ENCODE results near the gene LSR. TPM values are rescaled to one million over a fixed set of nuclear protein-coding genes. Genes with fewer than 3 reads are reported as not detected.

Gene LSR
- total RNA-seq, 1 experiment from 2014 or later: 152 TPM

DNA sequence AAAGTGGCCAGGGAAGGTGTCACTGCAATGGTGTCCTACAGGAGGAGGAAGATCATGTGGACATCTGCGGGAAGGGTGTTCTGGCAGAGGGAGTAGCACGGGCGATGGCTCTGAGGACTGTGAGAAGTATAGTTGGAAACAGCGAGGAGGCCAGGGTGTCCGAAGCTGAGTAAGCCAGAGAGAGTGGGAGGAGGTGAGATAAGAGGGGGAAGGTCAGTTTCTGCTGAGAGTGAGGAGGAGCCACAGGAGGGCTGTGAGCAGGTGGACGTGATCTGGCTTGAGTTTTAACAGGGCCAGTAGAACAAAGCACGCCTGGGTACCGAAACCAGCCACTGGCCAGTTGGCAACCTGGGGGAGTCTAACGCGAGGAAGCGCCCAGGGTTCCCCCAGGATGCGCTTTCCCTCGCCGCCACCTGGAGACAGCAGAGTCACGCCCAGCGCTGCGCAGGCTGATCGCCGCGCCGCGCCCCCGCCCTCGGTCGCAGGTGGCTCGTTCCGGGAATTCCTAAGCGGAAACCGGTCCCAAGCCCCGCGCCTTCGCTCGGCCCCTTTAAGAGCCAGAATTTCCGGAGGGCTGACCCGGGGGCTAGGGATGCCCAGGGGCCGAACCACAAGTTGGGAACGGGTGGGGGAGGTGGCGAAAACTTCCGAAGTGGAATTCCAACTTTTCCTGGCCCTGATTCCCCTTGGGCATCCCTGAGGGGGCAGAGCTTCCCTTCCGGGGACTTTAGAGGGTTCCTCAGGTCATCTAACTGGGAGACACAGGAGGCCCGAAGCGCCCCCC lies 1.1 kb upstream of the LSR start:
- Mint-ChIP-seq H3K4me3 (peak overlapping the region; percentile 99 to 100), H3K4me1 (peaks cover 29 to 33% of the 10 kb centered on the region in 2 experiments), H3K27me3 (ENCODE audit: low read depth) (no peaks in the 10 kb centered on the region; the same call in 1 of the 2 replicates), H3K36me3 (ENCODE audit: insufficient read depth in 1 of 3, low read depth in 3 of 3) (peaks cover 24 to 37% (median 33%) of the 10 kb centered on the region in 3 experiments), H3K9me3 (peaks cover 0 to 3% of the 10 kb centered on the region in 2 experiments; a peak in 2 of 5 replicates), H3K27ac (peak overlapping the region; percentile 100)
- Histone ChIP-seq H4K91ac (ENCODE audit: insufficient read length, low read depth, low read length) (no peak overlapping the region), H4K5ac (ENCODE audit: insufficient read length, low read depth, low read length) (no peak overlapping the region), H3K79me1 (ENCODE audit: insufficient read depth, low read depth, low read length, poor library complexity, severe bottlenecking) (peaks cover 5% of the 10 kb centered on the region), H3K9ac (ENCODE audit: extremely low read depth, insufficient read length, low read length) (peak overlapping the region; percentile 92), H4K8ac (replicated peaks; ENCODE audit: insufficient read length, low read depth, low read length) (peak overlapping the region; percentile 95), H3K18ac (ENCODE audit: insufficient read length, low read depth, low read length) (peak overlapping the region; percentile 97), H4K20me1 (ENCODE audit: control insufficient read depth, insufficient read depth, insufficient read length) (peaks cover 6% of the 10 kb centered on the region), H2BK12ac (ENCODE audit: insufficient read length, low read depth, low read length) (no peak overlapping the region), H3K4ac (ENCODE audit: low read depth, low read length) (no peak overlapping the region), H3K4me1 (ENCODE audit: insufficient read depth, low read length) (no peaks in the 10 kb centered on the region; the same call in 1 of the 2 replicates), H2BK20ac (ENCODE audit: low read depth, low read length, poor library complexity, severe bottlenecking) (no peak overlapping the region), H3K9me3 (ENCODE audit: control insufficient read depth, low read depth, low read length) (no peaks in the 10 kb centered on the region), H3K79me2 (ENCODE audit: insufficient read depth, low read length) (peaks cover 15% of the 10 kb centered on the region; the same call in 1 of the 2 replicates), H2AK5ac (ENCODE audit: insufficient read length, low read length) (no peak overlapping the region), H3K56ac (ENCODE audit: insufficient read length, low read depth, low read length) (no peak overlapping the region), H2BK5ac (ENCODE audit: insufficient read length, low read length) (peak overlapping the region; percentile 91), H3K4me2 (ENCODE audit: insufficient read depth, insufficient read length, low read length) (peak overlapping the region; percentile 67), H3K27ac (ENCODE audit: insufficient read length, low read depth, low read length) (peak overlapping the region; percentile 99), H2BK15ac (ENCODE audit: low read depth, low read length) (no peak overlapping the region), H3T11ph (ENCODE audit: low read length) (no peak overlapping the region), H2AFZ (ENCODE audit: low read length) (no peak overlapping the region), H3K14ac (ENCODE audit: insufficient read depth, low read length) (peak overlapping the region; percentile 98; the same call in 1 of the 2 replicates), H3K27me3 (ENCODE audit: insufficient read depth, low read length) (no peaks in the 10 kb centered on the region), H3K23me2 (ENCODE audit: insufficient read length, low read depth, low read length, poor library complexity, severe bottlenecking) (peaks cover 7% of the 10 kb centered on the region), H2BK120ac (ENCODE audit: low read depth, low read length, poor library complexity, severe bottlenecking) (peak overlapping the region; percentile 76), H3K23ac (ENCODE audit: insufficient read length, low read depth, low read length) (no peak overlapping the region)
- TF ChIP-seq CTCF (conservative IDR thresholded peaks at IDR 0.05): peak; percentile 70
- no CpG with 5 or more reads among the region's 42 CpGs for whole genome bisulfite sequencing (ENCODE audit: extremely low coverage, insufficient read length, low lambda C conversion rate)
- peak; percentile 97 for DNase-seq
